IPS-15b (cell line): ENCODE measurements around the gene MIGA2.
A peak's percentile ranks its signal among the peaks of the same experiment; 100 is the strongest.
"Not testable (repeated sequence)": the region's sequence is repeated elsewhere in the genome, so short reads cannot be mapped to it uniquely, and the experiment has no call there.

Experiments
- H3K27me3 ChIP-seq: one replicate; pipeline ENCODE4 v1.6.1; 2013; ENCODE audit warnings: low read length; ENCODE audit not compliant: control insufficient read depth, insufficient read depth
- H3K36me3 ChIP-seq: one replicate; pipeline ENCODE4 v1.6.1; 2013; ENCODE audit warnings: low read length; ENCODE audit not compliant: control insufficient read depth, insufficient read depth
- H3K4me1 ChIP-seq: one replicate; pipeline ENCODE4 v1.6.1; 2013; ENCODE audit warnings: mild to moderate bottlenecking, low read length; ENCODE audit not compliant: control insufficient read depth, insufficient read depth
- H3K4me3 ChIP-seq: one replicate; pipeline ENCODE4 v1.5.1; 2013; ENCODE audit warnings: low read depth, low read length
- H3K9ac ChIP-seq: one replicate; pipeline ENCODE4 v1.6.1; 2013; ENCODE audit warnings: low read depth, mild to moderate bottlenecking, low read length
- H3K9me3 ChIP-seq: one replicate; pipeline ENCODE4 v1.6.1; 2013; ENCODE audit warnings: mild to moderate bottlenecking, low read length; ENCODE audit not compliant: control insufficient read depth, insufficient read depth

The MIGA2 gene

GRCh38 chr9:129027685-129028191 is 8.7 kb upstream of the MIGA2 start:
- Histone ChIP-seq H3K9ac (peak overlapping the region; percentile 47), H3K4me3 (peak overlapping the region; percentile 84), H3K27me3 (no peaks in the 10 kb centered on the region), H3K4me1 (peaks cover 8% of the 10 kb centered on the region), H3K9me3 (no peaks in the 10 kb centered on the region), H3K36me3 (no peaks in the 10 kb centered on the region)

GRCh38 chr9:129028192-129028966 is 8.0 kb upstream of the MIGA2 start, which contains the start of gene SH3GLB2:
TSS of gene SH3GLB2 (minus strand) at chr9:129028331. CDS start at chr9:129028154, 177 bp downstream.
- no peaks in the 10 kb centered on the region for H3K36me3 ChIP-seq
- H3K27me3 ChIP-seq = no peaks in the 10 kb centered on the region
- H3K9me3 ChIP-seq = no peaks in the 10 kb centered on the region
- H3K4me3 ChIP-seq = peak within 1 kb of the TSS; percentile 84
- H3K9ac ChIP-seq = peak within 1 kb of the TSS; percentile 47
- peaks cover 5% of the 10 kb centered on the region for H3K4me1 ChIP-seq

GRCh38 chr9:129030191-129030590 is 6.2 kb upstream of the MIGA2 start:
- Histone ChIP-seq H3K9ac (no peak overlapping the region), H3K4me3 (no peak overlapping the region), H3K9me3 (no peaks in the 10 kb centered on the region), H3K27me3 (no peaks in the 10 kb centered on the region), H3K36me3 (no peaks in the 10 kb centered on the region), H3K4me1 (peaks cover 5% of the 10 kb centered on the region)

GRCh38 chr9:129031514-129031913 is 4.9 kb upstream of the MIGA2 start:
- Histone ChIP-seq H3K36me3 (no peaks in the 10 kb centered on the region), H3K9me3 (no peaks in the 10 kb centered on the region), H3K27me3 (no peaks in the 10 kb centered on the region), H3K4me1 (peaks cover 5% of the 10 kb centered on the region), H3K4me3 (no peak overlapping the region), H3K9ac (no peak overlapping the region)

- no peaks in the 10 kb centered on the region for H3K27me3 ChIP-seq
- no peaks in the 10 kb centered on the region for H3K4me1 ChIP-seq
- H3K36me3 ChIP-seq = peaks cover 3% of the 10 kb centered on the region
- H3K4me3 ChIP-seq = no peak overlapping the region
- no peak overlapping the region for H3K9ac ChIP-seq
- no peaks in the 10 kb centered on the region for H3K9me3 ChIP-seq
These were observed 3.8 kb upstream of the MIGA2 start for GRCh38 chr9:129032541-129033159.

DNA sequence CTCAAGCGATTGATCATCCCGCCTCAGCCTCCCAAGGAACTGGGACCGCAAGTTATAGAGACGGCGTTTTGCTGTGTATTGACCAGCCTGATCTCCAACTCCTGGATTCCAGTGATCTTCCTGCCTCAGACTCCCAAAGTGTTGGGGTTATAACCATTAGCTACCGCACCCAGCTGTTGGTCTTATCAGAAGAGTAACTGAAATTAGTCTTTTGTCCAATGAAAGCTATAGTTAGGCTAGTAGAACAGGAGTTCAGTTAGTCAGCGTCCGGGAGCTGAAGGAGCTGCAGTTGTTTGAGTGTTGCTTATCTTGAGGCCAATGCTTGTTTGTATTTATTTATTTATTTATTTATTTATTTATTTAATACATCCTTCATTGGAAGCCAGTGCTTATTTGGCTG is 3.2 kb upstream of the MIGA2 start:
- no peaks in the 10 kb centered on the region for H3K4me1 ChIP-seq
- H3K4me3 ChIP-seq = no peak overlapping the region

DNA sequence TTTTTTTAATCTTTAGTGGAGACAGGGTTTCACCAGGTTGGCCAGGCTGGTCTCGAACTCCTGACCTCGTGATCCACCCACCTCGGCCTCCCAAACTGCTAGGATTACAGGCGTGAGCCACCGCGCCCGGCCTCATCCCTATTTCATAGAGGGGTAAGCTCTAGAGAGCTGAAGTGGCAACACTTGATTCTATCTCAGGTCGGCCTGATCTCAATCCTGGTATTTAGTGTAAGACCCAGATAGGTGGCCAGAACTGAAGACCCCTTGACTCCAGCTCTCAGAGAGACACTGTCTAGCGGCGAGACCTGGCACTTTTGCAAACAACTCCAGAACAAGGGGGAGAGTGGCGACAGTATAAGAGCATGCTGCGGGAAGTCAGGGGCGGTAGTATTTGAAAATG is 588 bp upstream of the MIGA2 start:
- H3K36me3 ChIP-seq, H3K4me1 ChIP-seq, H3K9ac ChIP-seq, H3K27me3 ChIP-seq, H3K9me3 ChIP-seq: not testable (repeated sequence)
- peak overlapping the region; percentile 43 for H3K4me3 ChIP-seq

More for the DNA sequence above, 3.2 kb upstream of the MIGA2 start:
- Histone ChIP-seq H3K9me3 (no peaks in the 10 kb centered on the region), H3K27me3 (no peaks in the 10 kb centered on the region), H3K36me3 (peaks cover 3% of the 10 kb centered on the region), H3K9ac (no peak overlapping the region)

DNA sequence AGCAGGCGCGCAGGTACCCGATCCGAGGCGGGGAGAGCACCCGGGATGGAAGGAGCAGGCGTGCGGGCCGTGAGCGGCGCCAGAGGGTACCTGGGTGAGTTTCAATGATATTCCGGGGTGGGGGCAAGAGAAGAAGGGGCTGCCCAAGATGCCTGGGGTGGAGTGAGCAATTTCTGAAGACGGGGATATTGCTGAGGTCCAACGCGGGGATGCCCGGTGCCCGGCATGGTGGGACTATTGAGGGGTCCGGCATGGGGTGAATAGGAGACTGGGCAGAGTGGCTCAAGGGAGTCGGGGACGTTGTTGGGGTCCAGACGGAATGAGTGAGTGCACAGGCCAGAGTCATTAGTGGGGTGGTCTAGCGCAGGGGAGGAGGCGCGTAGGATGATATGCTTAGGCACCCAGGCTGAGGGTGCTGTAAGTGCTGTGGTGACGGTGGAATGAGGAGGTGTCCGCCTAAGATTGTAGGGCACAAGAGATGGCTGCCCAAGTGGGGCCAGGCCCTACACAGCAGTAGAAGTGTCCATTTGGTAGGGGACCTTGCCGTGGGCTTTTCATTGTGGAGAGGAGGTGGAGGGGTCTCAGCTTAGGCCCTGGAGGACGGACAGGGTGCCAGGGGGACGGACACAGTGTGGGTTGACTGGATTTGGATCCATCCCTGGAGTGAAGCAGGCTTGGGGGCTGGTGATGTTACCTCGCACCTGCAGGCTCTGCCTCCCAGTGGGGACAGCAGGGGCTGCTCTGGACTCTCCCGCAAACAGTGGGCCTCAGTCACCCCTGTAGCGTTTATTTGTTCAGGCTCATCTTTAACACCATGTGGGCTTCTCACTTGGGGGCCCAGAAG is 719 bp downstream of the MIGA2 start:
- H3K9ac ChIP-seq = peak overlapping the region; percentile 38
- no peaks in the 10 kb centered on the region for H3K27me3 ChIP-seq
- H3K4me3 ChIP-seq = peak overlapping the region; percentile 93
- H3K4me1 ChIP-seq = no peaks in the 10 kb centered on the region
- H3K9me3 ChIP-seq = no peaks in the 10 kb centered on the region
- peaks cover 12% of the 10 kb centered on the region for H3K36me3 ChIP-seq

DNA sequence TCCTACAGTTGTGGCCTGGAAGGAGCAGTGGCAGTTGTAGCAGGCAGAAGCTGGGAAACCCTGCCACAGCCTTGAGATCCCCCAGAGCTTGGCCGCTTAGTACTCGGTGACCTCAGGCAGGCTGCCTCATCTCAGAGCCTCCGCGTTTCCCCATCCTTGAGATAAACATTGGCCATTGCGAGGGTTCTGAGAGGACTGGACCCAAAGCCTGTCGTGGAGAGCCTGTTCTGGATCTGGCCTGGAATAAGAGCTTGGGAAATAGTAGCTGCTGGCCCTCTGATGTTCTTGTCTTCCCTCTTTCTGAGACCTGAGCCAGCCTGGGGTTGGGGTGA is 1.3 kb downstream of the MIGA2 start:
- Histone ChIP-seq H3K36me3 (peaks cover 18% of the 10 kb centered on the region), H3K9me3 (no peaks in the 10 kb centered on the region), H3K27me3 (no peaks in the 10 kb centered on the region), H3K4me1 (no peaks in the 10 kb centered on the region), H3K9ac (peak overlapping the region; percentile 24), H3K4me3 (peak overlapping the region; percentile 93)

DNA sequence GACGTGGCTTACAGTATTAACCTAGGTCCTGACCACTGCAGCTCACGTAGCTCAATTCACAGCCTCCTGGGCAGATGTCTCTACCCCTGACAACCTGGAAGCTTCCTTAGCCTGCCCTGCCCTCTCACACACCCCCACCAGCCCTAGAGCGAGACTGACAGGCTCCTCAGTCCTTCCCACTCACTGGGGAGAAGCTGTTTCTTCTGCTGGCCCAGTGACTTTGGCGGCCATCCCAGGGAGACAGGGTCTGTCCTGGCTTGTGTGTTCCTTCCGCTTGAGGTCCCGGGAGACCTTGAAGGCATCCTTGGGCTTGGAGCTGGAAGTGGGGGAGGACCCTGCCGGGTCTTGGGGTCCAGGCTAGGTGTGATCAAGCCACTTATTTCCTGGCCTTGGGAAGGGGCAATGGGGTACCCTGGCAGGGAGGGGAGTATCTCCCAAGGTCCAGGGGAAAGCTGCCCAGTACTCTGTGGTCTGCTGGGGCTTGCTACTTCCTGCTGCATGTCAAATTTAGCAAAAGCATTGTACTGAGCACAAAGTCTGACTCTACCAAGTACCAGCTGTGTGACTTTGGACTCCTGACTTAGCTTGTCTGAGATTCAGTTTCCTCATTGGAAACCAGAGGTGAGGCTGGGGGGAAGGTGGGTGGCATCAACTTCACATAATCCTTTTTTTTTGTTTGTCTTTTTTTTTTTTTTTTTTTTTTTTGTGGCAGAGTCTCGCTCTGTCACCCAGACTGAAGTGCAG is 1.9 kb downstream of the MIGA2 start:
- Histone ChIP-seq H3K9me3 (no peaks in the 10 kb centered on the region), H3K4me1 (no peaks in the 10 kb centered on the region), H3K4me3 (no peak overlapping the region), H3K9ac (no peak overlapping the region), H3K36me3 (peaks cover 19% of the 10 kb centered on the region), H3K27me3 (no peaks in the 10 kb centered on the region)

DNA sequence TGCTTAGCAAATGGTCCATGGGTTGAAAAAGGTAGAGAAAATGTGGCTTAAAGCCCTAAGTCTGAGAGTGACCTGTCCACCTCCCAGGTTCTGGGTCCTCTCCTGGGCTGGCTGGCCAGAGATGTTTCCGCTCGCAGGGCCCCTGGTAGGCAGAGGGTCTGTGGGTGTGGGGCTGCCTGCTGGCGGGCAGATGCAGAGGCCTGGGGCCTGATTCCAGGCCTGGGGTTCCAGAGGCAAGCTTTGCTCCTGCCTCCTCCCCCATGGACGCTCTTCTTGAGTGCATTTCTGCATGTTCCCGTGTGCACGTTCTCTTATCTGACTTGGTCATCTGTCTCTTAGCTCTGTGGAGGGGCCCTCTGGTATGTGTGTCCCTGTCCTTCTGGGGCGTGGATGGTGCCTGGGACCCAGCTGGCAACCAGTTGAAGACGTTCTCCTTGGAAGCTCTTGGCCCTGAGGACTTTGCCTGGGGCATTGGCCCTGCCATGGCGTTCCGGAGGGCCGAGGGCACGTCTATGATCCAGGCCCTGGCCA is 3.8 kb downstream of the MIGA2 start:
- no peak overlapping the region for H3K4me3 ChIP-seq
- peaks cover 20% of the 10 kb centered on the region for H3K36me3 ChIP-seq
- no peaks in the 10 kb centered on the region for H3K9me3 ChIP-seq
- H3K9ac ChIP-seq = no peak overlapping the region
- H3K4me1 ChIP-seq = no peaks in the 10 kb centered on the region
- H3K27me3 ChIP-seq = no peaks in the 10 kb centered on the region
